Stimulated activated CD8-positive, alpha-beta memory T cell treated with anti-CD3 and anti-CD28 coated beads, Interleukin-12 subunit alpha, Interleukin-12 subunit beta, amount 100 ng/mL, for 24 hours (primary cell): Measurements from ENCODE around the gene CDNF.
"Not testable (repeated sequence)": the region's sequence is repeated elsewhere in the genome, so short reads cannot be mapped to it uniquely, and the experiment has no call there.

Experiments used
- DNase-seq: peaks from one replicate; pipeline ENCODE4 v3.0.0-alpha.2; 2020; ENCODE audit errors: extremely low read depth

Gene CDNF

GRCh38 chr10:14837757-14838581 lies at the start of gene CDNF, which contains the start of the genes HSPA14 and MSANTD7:
Gene CDNF (minus strand): TSS chr10:14838037. CDS start chr10:14837946, 91 bp downstream.
Gene HSPA14 (plus strand): TSS chr10:14838306. CDS start chr10:14838403, 97 bp downstream.
Gene MSANTD7 (plus strand): TSS chr10:14838306. CDS start chr10:14842285, 3,979 bp downstream.
- DNase-seq, result peak; percentile 99

GRCh38 chr10:14884082-14884481 lies 46.2 kb upstream of the CDNF start:
- DNase-seq, result no peak

DNA sequence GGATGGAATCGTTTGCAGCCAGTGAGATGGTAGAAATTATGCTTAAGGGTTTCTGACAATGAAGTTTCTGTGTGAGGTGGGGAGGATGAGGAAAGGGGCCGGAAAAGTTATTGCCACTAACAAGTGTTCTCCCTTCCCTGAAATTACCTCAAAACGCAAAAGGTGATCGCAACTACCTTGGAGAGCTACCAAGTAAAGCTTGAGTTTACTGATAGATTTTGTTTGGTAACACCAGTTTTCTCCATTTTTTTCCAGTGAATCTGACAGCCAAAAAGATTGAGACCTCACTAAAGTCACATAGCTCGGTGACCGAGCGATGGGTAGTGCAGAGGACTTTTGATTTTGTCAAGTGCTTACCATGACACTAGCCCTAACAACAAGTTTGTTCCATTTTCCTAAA lies 42.4 kb upstream of the CDNF start:
- DNase-seq, result no peak

DNA sequence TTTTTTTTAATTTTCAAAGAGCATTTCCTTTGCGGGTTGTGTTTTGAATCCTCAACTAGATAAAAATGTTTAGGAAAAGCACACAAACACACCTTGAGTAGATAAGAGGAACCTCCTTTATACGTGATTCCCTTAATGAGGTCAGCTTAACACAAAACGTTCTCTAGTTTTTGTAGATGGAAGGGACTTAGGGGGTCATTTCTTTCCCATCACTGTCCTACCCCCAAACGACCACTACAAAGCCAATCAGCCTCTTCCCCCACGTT lies 42.0 kb upstream of the CDNF start:
- DNase-seq, result no peak

DNA sequence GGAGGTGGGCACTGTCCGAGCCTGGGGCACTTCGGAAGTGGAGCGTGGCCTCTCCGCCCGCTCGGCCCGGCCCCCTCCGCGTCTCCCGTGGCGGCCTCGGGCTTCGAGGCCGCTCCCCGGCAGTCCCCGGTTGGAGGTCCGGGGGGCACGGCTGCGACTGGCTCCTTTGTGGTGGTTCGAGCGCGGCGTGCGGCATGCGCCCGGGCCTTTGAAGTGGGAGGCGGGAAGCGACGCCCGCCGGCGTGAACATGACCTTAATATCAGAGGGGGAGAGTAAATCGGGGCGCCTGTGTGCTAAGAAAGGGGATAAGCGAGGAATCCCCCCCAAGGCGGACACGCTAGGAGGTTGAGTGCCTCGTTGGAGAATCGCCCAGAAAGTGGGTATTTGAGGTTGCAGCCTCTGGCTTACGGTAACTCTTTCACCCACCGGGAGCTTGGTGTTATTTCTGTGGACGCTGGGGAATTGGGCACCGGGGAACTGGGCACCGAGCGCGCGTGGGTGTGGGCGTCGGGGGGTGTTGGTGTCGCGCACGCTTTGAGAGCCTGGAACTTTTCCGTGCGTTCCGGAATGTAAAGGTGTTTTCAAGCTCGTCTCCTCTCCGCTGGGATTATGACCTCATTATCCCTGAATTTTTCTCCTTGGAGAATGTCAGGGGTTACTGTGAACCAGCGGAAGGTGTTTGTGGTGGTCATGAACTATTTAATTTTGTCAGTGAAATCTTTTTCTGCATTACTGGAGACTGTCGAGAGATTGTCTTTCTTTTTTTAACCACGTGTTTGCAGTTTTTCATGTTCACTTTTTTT lies 41.5 kb upstream of the CDNF start:
- DNase-seq, result no peak

DNA sequence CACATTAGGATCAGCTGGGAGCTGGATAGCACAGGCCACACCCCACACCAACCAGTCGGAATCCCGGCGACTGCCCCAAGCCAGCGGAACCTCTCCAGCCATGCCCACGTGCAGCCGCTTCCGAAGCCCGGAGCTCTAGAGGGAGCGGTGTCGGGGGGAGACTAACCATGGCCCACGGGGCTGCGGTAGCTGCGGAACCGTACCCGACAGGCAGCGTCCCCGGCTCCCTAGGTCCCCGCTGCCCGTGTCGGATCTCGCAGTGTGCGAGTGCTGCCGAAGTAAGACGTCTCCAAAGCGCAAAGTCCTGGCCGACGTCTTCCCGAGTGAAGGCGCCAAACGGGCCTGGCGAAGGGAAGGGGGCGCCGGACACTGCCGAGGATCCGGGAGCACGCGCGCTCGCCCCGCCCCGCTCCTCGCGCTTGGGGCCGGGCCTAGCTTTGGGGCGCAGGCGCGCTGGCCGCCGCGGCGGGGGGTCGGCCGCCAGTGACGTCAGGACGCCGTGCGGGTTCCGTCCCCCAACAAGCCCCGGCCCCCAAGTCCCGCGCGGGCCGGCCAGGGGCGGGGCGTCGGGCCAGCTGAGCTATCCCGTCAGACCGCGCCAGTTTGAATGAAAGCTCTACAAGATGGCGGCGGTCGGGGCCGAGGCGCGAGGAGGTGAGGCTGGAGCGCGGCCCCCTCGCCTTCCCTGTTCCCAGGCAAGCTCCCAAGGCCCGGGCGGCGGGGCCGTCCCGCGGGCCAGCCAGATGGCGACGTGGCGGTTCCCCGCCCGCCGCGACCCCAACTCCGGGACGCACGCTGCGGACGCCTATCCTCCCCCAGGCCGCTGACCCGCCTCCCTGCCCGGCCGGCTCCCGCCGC lies 40.7 kb upstream of the CDNF start, which contains the start of gene SUV39H2:
TSS of gene SUV39H2 (plus strand) at position 601 of the 858 bp plus-strand sequence. CDS start at position 624, 23 bp downstream.
- peak; percentile 76 for DNase-seq

GRCh38 chr10:14876764-14877163 lies 38.9 kb upstream of the CDNF start:
- DNase-seq, result no peak

GRCh38 chr10:14875941-14876340 lies 38.1 kb upstream of the CDNF start:
- DNase-seq, result no peak

- DNase-seq, result no peak
These were observed 35.4 kb upstream of the CDNF start for GRCh38 chr10:14873090-14873760.

DNA sequence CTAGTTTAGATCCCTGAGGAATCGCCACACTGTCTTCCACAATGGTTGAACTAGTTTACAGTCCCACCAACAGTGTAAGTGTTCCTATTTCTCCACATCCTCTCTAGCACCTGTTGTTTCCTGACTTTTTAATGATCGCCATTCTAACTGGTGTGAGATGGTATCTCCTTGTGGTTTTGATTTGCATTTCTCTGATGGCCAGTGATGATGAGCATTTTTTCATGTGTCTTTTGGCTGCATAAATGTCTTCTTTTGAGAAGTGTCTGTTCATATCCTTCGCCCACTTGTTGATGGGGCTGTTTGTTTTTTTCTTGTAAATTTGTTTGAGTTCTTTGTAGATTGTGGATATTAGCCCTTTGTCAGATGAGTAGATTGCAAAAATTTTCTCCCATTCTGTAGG lies 27.0 kb upstream of the CDNF start:
- DNase-seq, result not testable (repeated sequence)

- DNase-seq, result not testable (repeated sequence)
These were observed 26.6 kb upstream of the CDNF start for GRCh38 chr10:14864466-14864865.

DNA sequence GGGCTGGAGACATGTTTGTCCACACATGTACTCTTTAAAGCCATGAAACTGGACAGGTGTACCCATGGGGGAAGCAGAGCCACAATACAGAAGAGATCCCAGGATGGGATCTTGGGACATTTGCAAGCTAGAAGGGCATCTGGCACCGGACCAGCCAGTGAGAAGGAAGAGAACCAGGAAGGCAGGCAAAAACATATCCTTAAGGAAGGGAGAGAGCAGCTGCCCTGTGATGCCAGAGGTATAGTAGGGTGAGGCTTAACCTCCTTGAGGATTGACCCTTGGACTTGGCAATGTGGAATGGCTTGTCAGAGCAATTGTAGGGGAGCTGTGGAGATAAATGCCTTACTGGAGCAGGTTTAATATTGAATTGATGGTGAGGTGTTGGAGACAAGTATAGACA lies 23.0 kb upstream of the CDNF start:
- DNase-seq, result no peak

- DNase-seq, result no peak
These were observed 21.9 kb upstream of the CDNF start for GRCh38 chr10:14859775-14860174.

GRCh38 chr10:14859043-14859442 lies 21.2 kb upstream of the CDNF start:
- DNase-seq, result no peak

- DNase-seq, result no peak
These were observed 20.6 kb upstream of the CDNF start for GRCh38 chr10:14858338-14858960.

- DNase-seq, result no peak
These were observed 17.6 kb upstream of the CDNF start for GRCh38 chr10:14855453-14855852.

- DNase-seq, result no peak
These were observed 14.4 kb upstream of the CDNF start for GRCh38 chr10:14852236-14852635.

- DNase-seq, result no peak
These were observed 7.1 kb upstream of the CDNF start for GRCh38 chr10:14844948-14845347.

DNA sequence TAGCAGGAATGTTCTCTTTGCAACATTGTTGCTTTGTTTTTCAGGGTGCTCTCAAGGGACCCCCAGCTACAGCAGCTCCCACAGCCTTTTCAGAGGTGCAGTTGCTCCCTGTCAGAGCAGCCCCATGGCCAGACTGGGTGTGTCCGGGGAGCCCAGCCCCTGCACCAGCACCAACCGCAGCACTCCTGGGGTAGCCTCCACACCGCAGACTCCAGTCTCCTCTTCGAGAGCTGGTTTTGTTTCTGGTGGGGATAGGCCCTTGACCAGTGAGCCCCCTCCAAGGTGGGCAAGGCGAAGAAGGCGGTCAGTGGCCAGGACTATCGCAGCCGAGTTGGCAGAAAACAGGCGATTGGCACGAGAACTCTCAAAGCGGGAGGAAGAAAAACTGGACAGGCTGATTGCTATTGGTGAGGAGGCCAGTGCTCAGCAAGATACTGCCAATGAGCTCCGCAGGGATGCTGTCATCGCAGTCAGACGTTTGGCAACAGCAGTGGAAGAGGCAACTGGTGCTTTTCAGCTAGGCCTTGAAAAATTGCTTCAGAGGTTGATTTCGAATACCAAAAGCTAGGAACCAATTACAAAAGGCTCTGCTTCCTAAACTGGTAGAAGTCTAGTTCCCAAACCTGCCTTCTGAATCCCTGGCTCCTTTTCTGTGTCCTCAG lies 5.6 kb upstream of the CDNF start:
- DNase-seq, result no peak

DNA sequence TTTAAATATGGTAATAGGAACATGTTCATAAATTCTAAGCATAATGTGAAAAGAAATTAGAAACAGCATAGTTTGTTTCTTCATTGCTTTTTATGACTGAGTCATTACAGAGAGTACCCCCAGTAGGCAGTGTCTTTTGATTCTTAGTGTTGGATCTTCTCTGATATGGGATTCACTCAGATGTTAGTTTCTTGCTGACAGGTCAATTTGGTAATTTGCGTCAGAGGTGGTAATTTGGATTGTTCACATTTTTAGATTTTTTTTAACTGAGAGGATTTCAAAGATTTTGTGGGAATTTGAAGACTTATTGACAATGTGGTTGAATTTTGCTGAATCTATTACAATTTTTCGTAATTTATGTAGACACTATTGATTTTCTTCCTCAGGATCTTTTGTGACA lies 2.3 kb upstream of the CDNF start:
- DNase-seq, result no peak
